A172 (cell line): ENCODE results near the gene KLHL42. TPM values are rescaled to one million over a fixed set of nuclear protein-coding genes. Genes with fewer than 3 reads are reported as not detected.
A peak's percentile ranks its signal among the peaks of the same experiment; 100 is the strongest.
"Not testable (repeated sequence)": the region's sequence is repeated elsewhere in the genome, so short reads cannot be mapped to it uniquely, and the experiment has no call there.

Experiments
- DNase-seq: peaks from one replicate; pipeline ENCODE4 v3.0.0-alpha.2; 2015; ENCODE audit warnings: low spot score
- total RNA-seq: library from RNA; depleted of rRNA; stranded (reverse); fragments of >200 nt; shearing (Covaris generic); gene quantifications from 2 replicates; pipeline ENCODE4 v1.2.3, GENCODE V29; 2014; rRNA removed

KLHL42 gene
- 18.4 and 19.0 TPM in 2 replicates for total RNA-seq

- DNase-seq: peak; percentile 23
Observed at GRCh38 chr12:27779920-27780611, at the start of gene KLHL42, which contains the start of gene MANSC4. TSS of gene KLHL42 (plus strand) at chr12:27780233. CDS start at chr12:27780331, 98 bp downstream. TSS of gene MANSC4 (minus strand) at chr12:27780236. CDS start at chr12:27771276, 8,960 bp downstream.

GRCh38 chr12:27732281-27732680 is 47.8 kb upstream of the KLHL42 start:
- peak; percentile 3 for DNase-seq

GRCh38 chr12:27733052-27733656 is 46.9 kb upstream of the KLHL42 start:
- peak; percentile 20 for DNase-seq

- no peak for DNase-seq
Observed at GRCh38 chr12:27733791-27734190, 46.2 kb upstream of the KLHL42 start.

- not testable (repeated sequence) for DNase-seq
Observed at GRCh38 chr12:27734321-27734720, 45.7 kb upstream of the KLHL42 start.

- DNase-seq: no peak
Observed at GRCh38 chr12:27743601-27744000, 36.4 kb upstream of the KLHL42 start.

- DNase-seq: not testable (repeated sequence)
Observed at GRCh38 chr12:27745734-27746133, 34.3 kb upstream of the KLHL42 start.

- no peak for DNase-seq
Observed at GRCh38 chr12:27747111-27747820, 32.8 kb upstream of the KLHL42 start.

GRCh38 chr12:27751386-27752047 is 28.5 kb upstream of the KLHL42 start:
- DNase-seq: no peak

- no peak for DNase-seq
Observed at GRCh38 chr12:27754795-27755194, 25.2 kb upstream of the KLHL42 start.

- DNase-seq: no peak
Observed at GRCh38 chr12:27756670-27757195, 23.3 kb upstream of the KLHL42 start.

GRCh38 chr12:27762757-27763156 is 17.3 kb upstream of the KLHL42 start:
- no peak for DNase-seq

- no peak for DNase-seq
Observed at GRCh38 chr12:27766587-27766986, 13.4 kb upstream of the KLHL42 start.

GRCh38 chr12:27769142-27769673 is 10.8 kb upstream of the KLHL42 start:
- DNase-seq: no peak

- no peak for DNase-seq
Observed at GRCh38 chr12:27771481-27772327, 8.3 kb upstream of the KLHL42 start.

- DNase-seq: peak; percentile 41
Observed at GRCh38 chr12:27772328-27773049, 7.5 kb upstream of the KLHL42 start.

- DNase-seq: no peak
Observed at GRCh38 chr12:27777141-27777540, 2.9 kb upstream of the KLHL42 start.

- no peak for DNase-seq
Observed at GRCh38 chr12:27778206-27778605, 1.8 kb upstream of the KLHL42 start.

GRCh38 chr12:27779416-27779919 is 565 bp upstream of the KLHL42 start:
- DNase-seq: no peak
